Measurements from ENCODE around the gene CCER1. TPM values are rescaled to one million over a fixed set of nuclear protein-coding genes. Genes with fewer than 3 reads are reported as not detected.

CCER1 gene
- total RNA-seq, 1 donor from 2014 or later: not detected

- Histone ChIP-seq H3K27me3 (ENCODE audit: control insufficient read depth, insufficient read depth, low read length) (no peaks in the 10 kb centered on the region), H3K36me3 (ENCODE audit: control insufficient read depth, insufficient read depth, low read length) (no peaks in the 10 kb centered on the region), H3K4me3 (ENCODE audit: low read depth, low read length) (no peak overlapping the region)
- FAIRE-seq (no peak), DNase-seq (ENCODE audit: low read depth) (no peak)
- TF ChIP-seq, protein P1, sequence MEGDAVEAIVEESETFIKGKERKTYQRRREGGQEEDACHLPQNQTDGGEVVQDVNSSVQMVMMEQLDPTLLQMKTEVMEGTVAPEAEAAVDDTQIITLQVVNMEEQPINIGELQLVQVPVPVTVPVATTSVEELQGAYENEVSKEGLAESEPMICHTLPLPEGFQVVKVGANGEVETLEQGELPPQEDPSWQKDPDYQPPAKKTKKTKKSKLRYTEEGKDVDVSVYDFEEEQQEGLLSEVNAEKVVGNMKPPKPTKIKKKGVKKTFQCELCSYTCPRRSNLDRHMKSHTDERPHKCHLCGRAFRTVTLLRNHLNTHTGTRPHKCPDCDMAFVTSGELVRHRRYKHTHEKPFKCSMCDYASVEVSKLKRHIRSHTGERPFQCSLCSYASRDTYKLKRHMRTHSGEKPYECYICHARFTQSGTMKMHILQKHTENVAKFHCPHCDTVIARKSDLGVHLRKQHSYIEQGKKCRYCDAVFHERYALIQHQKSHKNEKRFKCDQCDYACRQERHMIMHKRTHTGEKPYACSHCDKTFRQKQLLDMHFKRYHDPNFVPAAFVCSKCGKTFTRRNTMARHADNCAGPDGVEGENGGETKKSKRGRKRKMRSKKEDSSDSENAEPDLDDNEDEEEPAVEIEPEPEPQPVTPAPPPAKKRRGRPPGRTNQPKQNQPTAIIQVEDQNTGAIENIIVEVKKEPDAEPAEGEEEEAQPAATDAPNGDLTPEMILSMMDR (IDR thresholded peaks at IDR 0.05; ENCODE audit: insufficient read depth, low read length, severe bottlenecking): no peak
Measured at GRCh38 chr12:90920222-90920621, 34.8 kb downstream of the CCER1 start.

DNA sequence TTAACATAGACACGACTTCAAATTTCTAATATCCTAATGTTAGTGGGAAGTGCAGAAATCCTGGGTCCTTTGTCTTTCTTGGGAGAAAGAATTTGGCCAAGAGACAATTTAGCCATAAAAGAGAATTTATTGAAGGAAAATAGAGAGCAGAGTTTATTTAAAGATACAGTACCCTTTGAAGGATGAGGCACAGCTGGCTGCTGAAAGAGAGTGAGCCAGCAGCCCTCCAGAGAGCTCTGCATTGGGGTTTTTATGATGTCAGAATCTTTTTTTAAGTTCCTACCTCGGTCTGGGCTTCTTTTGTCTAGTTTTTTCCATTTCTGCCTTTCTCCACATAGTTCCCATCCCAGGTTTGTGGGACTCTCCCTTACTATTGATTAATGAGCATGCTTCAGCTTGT, 37.5 kb downstream of the CCER1 start:
- DNase-seq (ENCODE audit: low read depth): no peak
- Histone ChIP-seq H3K27me3 (ENCODE audit: control insufficient read depth, insufficient read depth, low read length) (no peaks in the 10 kb centered on the region), H3K4me3 (ENCODE audit: low read depth, low read length) (no peak overlapping the region), H3K36me3 (ENCODE audit: control insufficient read depth, insufficient read depth, low read length) (no peaks in the 10 kb centered on the region)
- no peak for FAIRE-seq
- TF ChIP-seq, protein P1 (IDR thresholded peaks at IDR 0.05; ENCODE audit: insufficient read depth, low read length, severe bottlenecking): no peak

GRCh38 chr12:90916516-90916915, 38.5 kb downstream of the CCER1 start:
- Histone ChIP-seq H3K4me3 (ENCODE audit: low read depth, low read length) (no peak overlapping the region), H3K27me3 (ENCODE audit: control insufficient read depth, insufficient read depth, low read length) (no peaks in the 10 kb centered on the region), H3K36me3 (ENCODE audit: control insufficient read depth, insufficient read depth, low read length) (no peaks in the 10 kb centered on the region)
- no peak for FAIRE-seq
- DNase-seq (ENCODE audit: low read depth): no peak
- TF ChIP-seq, protein P1 (IDR thresholded peaks at IDR 0.05; ENCODE audit: insufficient read depth, low read length, severe bottlenecking): no peak

GRCh38 chr12:90915353-90915752, 39.6 kb downstream of the CCER1 start:
- Histone ChIP-seq H3K36me3 (ENCODE audit: control insufficient read depth, insufficient read depth, low read length) (no peaks in the 10 kb centered on the region), H3K27me3 (ENCODE audit: control insufficient read depth, insufficient read depth, low read length) (no peaks in the 10 kb centered on the region), H3K4me3 (ENCODE audit: low read depth, low read length) (no peak overlapping the region)
- DNase-seq (ENCODE audit: low read depth) (no peak), FAIRE-seq (no peak)
- TF ChIP-seq, protein P1 (IDR thresholded peaks at IDR 0.05; ENCODE audit: insufficient read depth, low read length, severe bottlenecking): no peak

GRCh38 chr12:90910958-90911357, 44.0 kb downstream of the CCER1 start:
- TF ChIP-seq, protein P1 (IDR thresholded peaks at IDR 0.05; ENCODE audit: insufficient read depth, low read length, severe bottlenecking): no peak
- no peak overlapping the region for H3K4me3 ChIP-seq (ENCODE audit: low read depth, low read length)
- FAIRE-seq: no peak

GRCh38 chr12:90909069-90909770, 45.8 kb downstream of the CCER1 start:
- H3K4me3 ChIP-seq (ENCODE audit: low read depth, low read length): no peak overlapping the region
- no peaks in the 10 kb centered on the region for H3K36me3 ChIP-seq (ENCODE audit: control insufficient read depth, insufficient read depth, low read length)
- DNase-seq (ENCODE audit: low read depth) (peak; percentile 50), FAIRE-seq (no peak)
- H3K27me3 ChIP-seq (ENCODE audit: control insufficient read depth, insufficient read depth, low read length): no peaks in the 10 kb centered on the region
- TF ChIP-seq, protein P1 (IDR thresholded peaks at IDR 0.05; ENCODE audit: insufficient read depth, low read length, severe bottlenecking): peak; percentile 61

More at GRCh38 chr12:90910958-90911357, 44.0 kb downstream of the CCER1 start:
- DNase-seq (ENCODE audit: low read depth): no peak
- Histone ChIP-seq H3K36me3 (ENCODE audit: control insufficient read depth, insufficient read depth, low read length) (no peaks in the 10 kb centered on the region), H3K27me3 (ENCODE audit: control insufficient read depth, insufficient read depth, low read length) (no peaks in the 10 kb centered on the region)

Data from bronchial epithelial cell (primary cell).